Activated CD4-positive, alpha-beta T cell treated with anti-CD3 and anti-CD28 coated beads for 36 hours (primary cell): ENCODE results near the gene LONP2. TPM values are rescaled to one million over a fixed set of nuclear protein-coding genes. Genes with fewer than 3 reads are reported as not detected.

Experiments used
- ATAC-seq: fragments of 200-7000 bp; cut with Tn5 transposase; one replicate; pipeline ENCODE4 v1.10.0; 2021; ENCODE audit warnings: mild to moderate bottlenecking, moderate library complexity
- CTCF ChIA-PET: fragments of 350-600 bp; sonication (Branson Sonifier 250); formaldehyde crosslinking; loops from one replicate; lab custom pipeline; 2021; ENCODE audit warnings: antibody characterized with exemption; lab: Charles Lee
- POLR2A ChIA-PET: fragments of 350-600 bp; sonication (Branson Sonifier 250); formaldehyde crosslinking; loops from one replicate; lab custom pipeline; 2021; ENCODE audit warnings: antibody characterized with exemption, inconsistent platforms; lab: Charles Lee
- DNase-seq: peaks from one replicate; pipeline ENCODE4 v3.0.0-alpha.2; 2020
- H3K27ac Mint-ChIP-seq: one replicate; pipeline ENCODE4 v1.8.0; 2021; ENCODE audit warnings: mixed read lengths
- H3K27me3 Mint-ChIP-seq: one replicate; pipeline ENCODE4 v1.8.0; 2021; ENCODE audit warnings: mixed read lengths
- H3K36me3 Mint-ChIP-seq: one replicate; pipeline ENCODE4 v1.8.0; 2021; ENCODE audit warnings: low read depth, mixed read lengths
- H3K4me1 Mint-ChIP-seq: one replicate; pipeline ENCODE4 v1.8.0; 2021; ENCODE audit warnings: mixed read lengths
- H3K4me3 Mint-ChIP-seq: one replicate; pipeline ENCODE4 v1.8.0; 2021; ENCODE audit warnings: mild to moderate bottlenecking, moderate library complexity, mixed read lengths
- H3K9me3 Mint-ChIP-seq: one replicate; pipeline ENCODE4 v1.8.0; 2021; ENCODE audit warnings: low read depth, mixed read lengths
- intact Hi-C, 2 experiments: fragments of 100-400 bp; cut with DNase I in 1 of 2; cut with micrococcal nuclease in 1 of 2; formaldehyde crosslinking; loops; one replicate each; pipeline versions ENCODE4 v1.14.2 to v1.15.1; 2022 to 2024; cut with DNase I, micrococcal nuclease
- total RNA-seq, 2 experiments: library from RNA; stranded (reverse); gene quantifications; one replicate each; pipeline ENCODE4 v1.2.3, GENCODE V29; 2021

Gene LONP2
- total RNA-seq, 2 experiments from 2014 or later, result 60.3 to 63.2 TPM

DNA sequence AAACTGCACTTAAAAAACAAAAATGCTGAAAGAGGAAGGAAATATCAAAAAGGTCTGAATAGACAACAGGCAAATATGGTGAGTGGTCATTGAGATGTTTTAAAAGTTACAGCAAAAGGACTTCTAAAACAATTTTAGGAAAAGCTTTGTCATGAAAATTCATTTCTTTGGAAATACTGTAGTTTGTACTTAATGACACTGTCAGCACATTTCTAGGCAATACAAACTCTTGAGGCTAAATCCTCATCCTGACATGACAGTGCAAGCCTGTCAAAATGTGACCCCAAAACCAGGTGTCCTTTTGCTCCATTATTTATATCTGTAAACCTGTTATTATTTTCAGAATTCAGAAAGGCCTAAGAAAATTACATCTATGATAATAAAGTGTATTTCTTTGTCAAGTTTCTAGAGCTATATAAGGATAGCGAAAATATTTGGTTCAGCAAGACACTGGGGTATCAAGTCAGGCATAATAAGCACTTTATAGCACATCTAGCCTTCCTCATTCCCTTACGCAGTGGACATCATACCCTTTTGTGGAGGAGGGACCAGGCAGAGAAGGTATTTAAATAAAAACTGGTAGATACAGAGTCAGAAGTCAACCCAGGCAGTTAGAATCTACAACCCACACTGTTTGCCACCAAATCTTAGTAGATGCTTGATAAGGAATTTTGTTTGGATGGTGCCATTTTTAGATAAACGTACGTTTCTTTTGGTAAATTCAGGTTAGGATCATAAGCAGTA, 112.7 kb downstream of the LONP2 start:
- Mint-ChIP-seq H3K9me3 (no peaks in the 10 kb centered on the region), H3K4me3 (no peak overlapping the region), H3K27ac (no peak overlapping the region), H3K36me3 (peaks cover 33% of the 10 kb centered on the region), H3K27me3 (no peaks in the 10 kb centered on the region), H3K4me1 (peaks cover 22% of the 10 kb centered on the region)
- DNase-seq (no peak), ATAC-seq (no peak)
- ChIA-PET CTCF (interaction anchor here (0.9 to 5.7 kb wide), 7 partner anchors 10 to 272 kb away, joined by 3 to 72 read pairs (median 3); no protein-coding TSS in a partner anchor), POLR2A (no interaction called here)
- intact Hi-C loops, result no loop called here

GRCh38 chr16:48358419-48358818, 114.3 kb downstream of the LONP2 start:
- Mint-ChIP-seq H3K9me3 (no peaks in the 10 kb centered on the region), H3K4me1 (peaks cover 22% of the 10 kb centered on the region), H3K27ac (no peak overlapping the region), H3K27me3 (no peaks in the 10 kb centered on the region), H3K4me3 (no peak overlapping the region), H3K36me3 (peaks cover 30% of the 10 kb centered on the region)
- no peak for DNase-seq
- POLR2A ChIA-PET, result no interaction called here
- ATAC-seq, result no peak
- intact Hi-C loops, result no loop called here
- CTCF ChIA-PET, result interaction anchor here (1.0 to 4.8 kb wide), 2 partner anchors 265 to 271 kb away, joined by 3 to 45 read pairs; no protein-coding TSS in a partner anchor

DNA sequence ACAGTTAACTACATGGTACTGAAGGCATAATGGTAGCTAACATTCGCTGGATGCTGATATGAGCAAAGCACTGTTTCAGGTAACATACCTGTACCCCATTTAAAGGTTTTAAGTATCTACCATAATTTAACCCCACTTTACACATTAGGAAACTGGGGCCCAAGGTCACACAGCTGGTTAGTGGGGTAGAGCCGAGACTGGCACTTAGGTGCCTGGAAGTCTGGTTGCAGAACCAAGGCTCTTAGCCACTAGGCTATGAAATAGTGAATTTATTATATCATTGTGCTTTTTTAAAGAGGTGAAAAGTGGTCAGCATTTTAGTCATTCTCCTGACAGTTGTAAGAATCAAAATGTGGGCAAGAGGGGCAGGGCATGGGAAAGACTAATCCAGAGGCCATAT, 115.9 kb downstream of the LONP2 start:
- no peaks in the 10 kb centered on the region for H3K9me3 Mint-ChIP-seq
- DNase-seq, result no peak
- H3K27me3 Mint-ChIP-seq, result no peaks in the 10 kb centered on the region
- H3K4me3 Mint-ChIP-seq, result no peak overlapping the region
- intact Hi-C loops, result no loop called here
- CTCF ChIA-PET, result interaction anchor here (0.6 to 2.8 kb wide), 6 partner anchors 10 to 1347 kb away, joined by 3 to 11 read pairs (median 4); no protein-coding TSS in a partner anchor
- H3K4me1 Mint-ChIP-seq, result peaks cover 21% of the 10 kb centered on the region
- ATAC-seq, result no peak
- POLR2A ChIA-PET, result interaction anchor here (0.9 kb wide), 1 partner anchor 11 kb away, joined by 11 read pairs; no protein-coding TSS in a partner anchor
- peaks cover 18% of the 10 kb centered on the region for H3K36me3 Mint-ChIP-seq
- no peak overlapping the region for H3K27ac Mint-ChIP-seq

DNA sequence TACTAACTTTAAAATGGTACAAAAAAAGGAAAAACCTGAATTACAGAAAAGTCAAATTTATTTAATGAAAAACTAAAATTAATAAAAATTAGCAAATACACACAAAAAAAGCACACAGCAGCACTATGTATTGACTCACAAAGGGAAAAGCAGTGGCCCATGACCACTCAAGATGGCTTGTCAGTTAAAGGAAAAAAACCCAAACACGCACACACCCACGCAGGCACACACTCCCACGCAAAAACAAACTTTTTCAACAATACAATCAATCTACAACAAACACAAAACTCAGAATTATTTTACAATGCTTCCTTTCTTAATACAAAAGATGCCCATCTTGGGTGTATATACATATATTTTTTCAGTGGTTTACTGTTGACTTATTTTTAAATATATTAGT, 116.9 kb downstream of the LONP2 start:
- H3K4me1 Mint-ChIP-seq, result peaks cover 25% of the 10 kb centered on the region
- H3K27ac Mint-ChIP-seq, result no peak overlapping the region
- no peaks in the 10 kb centered on the region for H3K27me3 Mint-ChIP-seq
- ChIA-PET POLR2A (interaction anchor here (0.7 to 0.9 kb wide), 3 partner anchors 10 to 269 kb away, joined by 3 to 11 read pairs (median 4); no protein-coding TSS in a partner anchor), CTCF (interaction anchor here (0.7 to 2.8 kb wide), 7 partner anchors 19 to 1143 kb away, joined by 3 to 11 read pairs (median 4); no protein-coding TSS in a partner anchor)
- peaks cover 12% of the 10 kb centered on the region for H3K36me3 Mint-ChIP-seq
- no peak for ATAC-seq
- no peak for DNase-seq
- no peak overlapping the region for H3K4me3 Mint-ChIP-seq
- H3K9me3 Mint-ChIP-seq, result no peaks in the 10 kb centered on the region
- intact Hi-C loops, result no loop called here

GRCh38 chr16:48361540-48362144, 117.5 kb downstream of the LONP2 start:
- ChIA-PET POLR2A (interaction anchor here (0.6 kb wide), 1 partner anchor 47 kb away, joined by 3 read pairs; no protein-coding TSS in a partner anchor), CTCF (interaction anchor here (1.0 to 2.8 kb wide), 4 partner anchors 19 to 262 kb away, joined by 4 to 11 read pairs (median 6); no protein-coding TSS in a partner anchor)
- intact Hi-C loops, result no loop called here
- ATAC-seq (no peak), DNase-seq (no peak)
- no peak overlapping the region for H3K4me3 Mint-ChIP-seq
- H3K27ac Mint-ChIP-seq, result no peak overlapping the region
- no peaks in the 10 kb centered on the region for H3K27me3 Mint-ChIP-seq
- H3K4me1 Mint-ChIP-seq, result peaks cover 29% of the 10 kb centered on the region
- no peaks in the 10 kb centered on the region for H3K9me3 Mint-ChIP-seq
- peaks cover 12% of the 10 kb centered on the region for H3K36me3 Mint-ChIP-seq

GRCh38 chr16:48365025-48365600, 121.0 kb downstream of the LONP2 start:
- H3K4me1 Mint-ChIP-seq, result peaks cover 55% of the 10 kb centered on the region
- peak overlapping the region; percentile 84 for H3K27ac Mint-ChIP-seq
- CTCF ChIA-PET, result interaction anchor here (0.7 to 3.8 kb wide), 9 partner anchors 13 to 1443 kb away, joined by 3 to 25 read pairs (median 5); no protein-coding TSS in a partner anchor
- no peak for ATAC-seq
- H3K9me3 Mint-ChIP-seq, result no peaks in the 10 kb centered on the region
- DNase-seq, result peak; percentile 26
- intact Hi-C loops, result loop anchor here (5.0 kb wide), 3 partner anchors 92 to 257 kb away; no protein-coding TSS in a partner anchor
- no peaks in the 10 kb centered on the region for H3K27me3 Mint-ChIP-seq
- POLR2A ChIA-PET, result interaction anchor here (1.1 to 1.6 kb wide), 2 partner anchors 20 to 245 kb away, joined by 3 to 8 read pairs; partner anchors contain the start of genes N4BP1 and SIAH1
- peaks cover 10% of the 10 kb centered on the region for H3K36me3 Mint-ChIP-seq
- peak overlapping the region; percentile 90 for H3K4me3 Mint-ChIP-seq

DNA sequence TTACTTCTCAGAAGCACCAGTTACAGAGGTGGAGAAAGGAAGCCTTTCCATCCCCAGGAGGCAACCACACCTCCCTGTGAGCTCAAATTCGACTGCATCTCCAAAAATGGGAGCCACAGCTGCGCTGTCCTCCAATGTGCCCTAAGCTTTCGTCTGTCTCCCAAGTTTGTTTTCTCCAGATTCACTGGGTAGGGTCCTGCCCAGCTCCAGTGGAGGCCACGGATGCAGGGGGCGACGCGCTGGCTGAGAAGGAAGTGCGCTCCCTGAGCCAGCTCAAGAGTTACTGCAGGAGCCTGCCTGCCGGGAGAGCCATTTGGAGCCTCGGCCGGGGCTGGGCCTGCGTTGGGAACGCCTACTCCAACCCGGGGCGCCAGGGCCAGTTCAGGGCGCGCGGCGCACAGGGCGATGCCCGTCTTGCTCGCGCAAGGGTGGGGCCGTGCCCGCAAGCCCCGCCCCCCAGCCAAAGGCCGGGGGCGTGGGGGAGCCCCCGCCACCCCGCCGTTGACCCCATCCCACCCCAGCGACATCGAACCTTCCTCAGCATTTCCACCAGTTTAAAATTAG, 121.6 kb downstream of the LONP2 start:
- Mint-ChIP-seq H3K4me3 (peak overlapping the region; percentile 90), H3K27me3 (no peaks in the 10 kb centered on the region), H3K9me3 (no peaks in the 10 kb centered on the region), H3K27ac (peak overlapping the region; percentile 99), H3K4me1 (peaks cover 55% of the 10 kb centered on the region), H3K36me3 (peaks cover 10% of the 10 kb centered on the region)
- CTCF ChIA-PET, result interaction anchor here (0.7 to 3.8 kb wide), 13 partner anchors 10 to 1444 kb away, joined by 3 to 25 read pairs (median 5); no protein-coding TSS in a partner anchor
- ATAC-seq (peak; percentile 96), DNase-seq (peak; percentile 93)
- POLR2A ChIA-PET, result interaction anchor here (0.6 to 1.6 kb wide), 5 partner anchors 12 to 244 kb away, joined by 3 to 8 read pairs (median 5); partner anchors contain the start of genes N4BP1 and SIAH1
- intact Hi-C loops, result loop anchor here (1.0 to 5.0 kb wide), 9 partner anchors 19 to 265 kb away; partner anchors contain the start of genes LONP2 (in 1 of the 2) and SIAH1 (in 1 of the 2)

- H3K9me3 Mint-ChIP-seq, result no peaks in the 10 kb centered on the region
Measured at GRCh38 chr16:48366165-48367093, 122.3 kb downstream of the LONP2 start.

GRCh38 chr16:48367441-48368049, 123.4 kb downstream of the LONP2 start:
- DNase-seq (no peak), ATAC-seq (no peak)
- peaks cover 59% of the 10 kb centered on the region for H3K4me1 Mint-ChIP-seq
- H3K36me3 Mint-ChIP-seq, result peaks cover 1% of the 10 kb centered on the region
- H3K9me3 Mint-ChIP-seq, result no peaks in the 10 kb centered on the region
- no peaks in the 10 kb centered on the region for H3K27me3 Mint-ChIP-seq
- ChIA-PET POLR2A (no interaction called here), CTCF (interaction anchor here (0.5 to 3.8 kb wide), 4 partner anchors 12 to 256 kb away, joined by 3 to 25 read pairs (median 6); no protein-coding TSS in a partner anchor)
- H3K27ac Mint-ChIP-seq, result peak overlapping the region; percentile 99
- peak overlapping the region; percentile 90 for H3K4me3 Mint-ChIP-seq
- intact Hi-C loops, result loop anchor here (5.0 kb wide), 3 partner anchors 90 to 255 kb away; no protein-coding TSS in a partner anchor

More at GRCh38 chr16:48366165-48367093, 122.3 kb downstream of the LONP2 start:
- peak overlapping the region; percentile 99 for H3K27ac Mint-ChIP-seq
- intact Hi-C loops, result loop anchor here (1.0 to 5.0 kb wide), 9 partner anchors 18 to 264 kb away; partner anchors contain the start of genes LONP2 (in 1 of the 2) and SIAH1 (in 1 of the 2)
- ChIA-PET CTCF (interaction anchor here (0.7 to 3.8 kb wide), 13 partner anchors 11 to 1444 kb away, joined by 3 to 25 read pairs (median 5); no protein-coding TSS in a partner anchor), POLR2A (interaction anchor here (0.6 to 1.6 kb wide), 6 partner anchors 11 to 244 kb away, joined by 3 to 8 read pairs (median 4); partner anchors contain the start of genes N4BP1 and SIAH1)
- no peaks in the 10 kb centered on the region for H3K27me3 Mint-ChIP-seq
- H3K4me1 Mint-ChIP-seq, result peaks cover 57% of the 10 kb centered on the region
- H3K4me3 Mint-ChIP-seq, result peak overlapping the region; percentile 90
- H3K36me3 Mint-ChIP-seq, result peaks cover 8% of the 10 kb centered on the region
- ATAC-seq (peak; percentile 72), DNase-seq (peak; percentile 81)
